Mesothelial cell of epicardium (in vitro differentiated cells): Measurements from ENCODE around the gene IL1R2. TPM values are rescaled to one million over a fixed set of nuclear protein-coding genes. Genes with fewer than 3 reads are reported as not detected.

Experiments used
- DNase-seq, 2 experiments: peaks; one replicate each; pipeline ENCODE4 v3.0.0; 2021; ENCODE audit warnings: low spot score in 2 of 2; ENCODE audit not compliant: unreplicated experiment in 2 of 2
- H3K27ac Mint-ChIP-seq: 2 replicates; pipeline ENCODE4 v1.8.0; 2021; ENCODE audit warnings: mixed read lengths
- H3K27me3 Mint-ChIP-seq: 2 replicates; pipeline ENCODE4 v1.8.0; 2021; ENCODE audit warnings: low read depth, mixed read lengths
- H3K36me3 Mint-ChIP-seq: 2 replicates; pipeline ENCODE4 v1.8.0; 2021; ENCODE audit warnings: mixed read lengths
- H3K4me1 Mint-ChIP-seq: 2 replicates; pipeline ENCODE4 v1.8.0; 2021; ENCODE audit warnings: mixed read lengths
- H3K4me3 Mint-ChIP-seq: 2 replicates; pipeline ENCODE4 v1.8.0; 2021; ENCODE audit warnings: mild to moderate bottlenecking, moderate library complexity, mixed read lengths
- H3K9me3 Mint-ChIP-seq: 2 replicates; pipeline ENCODE4 v1.8.0; 2021; ENCODE audit warnings: mixed read lengths
- CTCF ChIP-seq: fragments of 200-600 bp; sonication (generic); IDR thresholded peaks from one replicate; pipeline ENCODE4 v1.5.0; 2021; ENCODE audit warnings: antibody characterized with exemption; ENCODE audit not compliant: unreplicated experiment
- total RNA-seq: library from RNA; stranded (reverse); gene quantifications from 3 replicates; pipeline ENCODE4 v1.2.1, GENCODE V29; 2021

The IL1R2 gene
- total RNA-seq, 1 donor from 2014 or later = not detected

GRCh38 chr2:101986376-101986775 is 5.4 kb upstream of the IL1R2 start:
- peaks cover 1% of the 10 kb centered on the region for H3K4me1 Mint-ChIP-seq
- H3K27me3 Mint-ChIP-seq = peaks cover 7% of the 10 kb centered on the region
- H3K27ac Mint-ChIP-seq = no peak overlapping the region

GRCh38 chr2:101986804-101987740 is 4.7 kb upstream of the IL1R2 start:
- no peak overlapping the region for H3K27ac Mint-ChIP-seq
- no peak for DNase-seq
- peaks cover 1% of the 10 kb centered on the region for H3K4me1 Mint-ChIP-seq
- TF ChIP-seq CTCF = no peak
- peaks cover 13% of the 10 kb centered on the region for H3K27me3 Mint-ChIP-seq
- H3K36me3 Mint-ChIP-seq = no peaks in the 10 kb centered on the region
- no peaks in the 10 kb centered on the region for H3K9me3 Mint-ChIP-seq
- H3K4me3 Mint-ChIP-seq = no peak overlapping the region

More at GRCh38 chr2:101986376-101986775, 5.4 kb upstream of the IL1R2 start:
- Mint-ChIP-seq H3K9me3 (no peaks in the 10 kb centered on the region), H3K4me3 (no peak overlapping the region), H3K36me3 (no peaks in the 10 kb centered on the region)
- no peak for TF ChIP-seq CTCF
- DNase-seq = no peak

GRCh38 chr2:101987832-101988231 is 3.9 kb upstream of the IL1R2 start:
- no peaks in the 10 kb centered on the region for H3K36me3 Mint-ChIP-seq
- no peak for TF ChIP-seq CTCF
- no peak overlapping the region for H3K4me3 Mint-ChIP-seq
- H3K9me3 Mint-ChIP-seq = no peaks in the 10 kb centered on the region
- DNase-seq = no peak
- peaks cover 1% of the 10 kb centered on the region for H3K4me1 Mint-ChIP-seq
- H3K27me3 Mint-ChIP-seq = peaks cover 17% of the 10 kb centered on the region
- no peak overlapping the region for H3K27ac Mint-ChIP-seq

GRCh38 chr2:101988541-101988940 is 3.2 kb upstream of the IL1R2 start:
- Mint-ChIP-seq H3K4me3 (no peak overlapping the region), H3K9me3 (no peaks in the 10 kb centered on the region), H3K27ac (no peak overlapping the region), H3K27me3 (peaks cover 19% of the 10 kb centered on the region), H3K36me3 (no peaks in the 10 kb centered on the region), H3K4me1 (peaks cover 1% of the 10 kb centered on the region)
- TF ChIP-seq CTCF = no peak
- DNase-seq = no peak

GRCh38 chr2:101989740-101990460 is 1.9 kb upstream of the IL1R2 start:
- Mint-ChIP-seq H3K9me3 (no peaks in the 10 kb centered on the region), H3K27me3 (peaks cover 24% of the 10 kb centered on the region), H3K4me1 (peaks cover 1% of the 10 kb centered on the region), H3K27ac (no peak overlapping the region), H3K36me3 (no peaks in the 10 kb centered on the region), H3K4me3 (no peak overlapping the region)
- TF ChIP-seq CTCF = no peak
- DNase-seq = no peak
